Measurements from ENCODE around the gene STX4. TPM values are rescaled to one million over a fixed set of nuclear protein-coding genes. Genes with fewer than 3 reads are reported as not detected.
"Not testable (repeated sequence)": the region's sequence is repeated elsewhere in the genome, so short reads cannot be mapped to it uniquely, and the experiment has no call there.

Gene STX4
- total and polyA plus RNA-seq, 3 experiments from 2014 or later = 34.5 to 55.0 (median 53.0) TPM

- H3K9me3 ChIP-seq (ENCODE audit: low read length) = no peaks in the 10 kb centered on the region
- no peak overlapping the region for H3K4me3 Mint-ChIP-seq
- no peak overlapping the region for H3K27ac Mint-ChIP-seq
- no peaks in the 10 kb centered on the region for H3K36me3 Mint-ChIP-seq
- no peaks in the 10 kb centered on the region for H3K36me3 ChIP-seq (ENCODE audit: insufficient read depth, low read length)
- peaks cover 9% of the 10 kb centered on the region for H3K27me3 ChIP-seq (ENCODE audit: insufficient read depth, low read length, poor library complexity, severe bottlenecking)
- POLR2A ChIA-PET = no interaction called here
- DNase-seq = no peak
- no peak overlapping the region for H3K27ac ChIP-seq (ENCODE audit: low read depth, low read length)
- H3K9me3 Mint-ChIP-seq = no peaks in the 10 kb centered on the region
- H3K4me3 ChIP-seq (ENCODE audit: low read length) = no peak overlapping the region
- CTCF ChIA-PET = interaction anchor here (0.9 kb wide), 1 partner anchor 66 kb away, joined by 4 read pairs; the partner anchor contains the start of genes ZNF646 and ZNF668
- peaks cover 10 to 20% (median 14%) of the 10 kb centered on the region in 3 donors for H3K4me1 Mint-ChIP-seq
- peaks cover 23 to 27% of the 10 kb centered on the region in 2 donors for H3K27me3 Mint-ChIP-seq
- H3K4me1 ChIP-seq (ENCODE audit: insufficient read depth, low read length) = peaks cover 6% of the 10 kb centered on the region
Measured at GRCh38 chr16:31008149-31008548, 25.2 kb upstream of the STX4 start.

GRCh38 chr16:31008551-31008950, 24.8 kb upstream of the STX4 start:
- peaks cover 9% of the 10 kb centered on the region for H3K27me3 ChIP-seq (ENCODE audit: insufficient read depth, low read length, poor library complexity, severe bottlenecking)
- no peak overlapping the region for H3K4me3 ChIP-seq (ENCODE audit: low read length)
- POLR2A ChIA-PET = no interaction called here

GRCh38 chr16:31009120-31009519, 24.2 kb upstream of the STX4 start:
- H3K36me3 Mint-ChIP-seq = no peaks in the 10 kb centered on the region
- no peak overlapping the region for H3K4me3 Mint-ChIP-seq
- CTCF ChIA-PET = interaction anchor here (0.9 kb wide), 1 partner anchor 65 kb away, joined by 4 read pairs; the partner anchor contains the start of genes ZNF646 and ZNF668
- peaks cover 9% of the 10 kb centered on the region for H3K27me3 ChIP-seq (ENCODE audit: insufficient read depth, low read length, poor library complexity, severe bottlenecking)
- H3K9me3 ChIP-seq (ENCODE audit: low read length) = no peaks in the 10 kb centered on the region
- no peaks in the 10 kb centered on the region for H3K36me3 ChIP-seq (ENCODE audit: insufficient read depth, low read length)
- H3K9me3 Mint-ChIP-seq = no peaks in the 10 kb centered on the region
- H3K27me3 Mint-ChIP-seq = peaks cover 30% of the 10 kb centered on the region in 2 donors
- POLR2A ChIA-PET = no interaction called here
- peaks cover 6% of the 10 kb centered on the region for H3K4me1 ChIP-seq (ENCODE audit: insufficient read depth, low read length)
- peak overlapping the region in 2 of 8 donors; percentile 14 to 47 for H3K27ac Mint-ChIP-seq
- DNase-seq = no peak
- no peak overlapping the region for H3K27ac ChIP-seq (ENCODE audit: low read depth, low read length)
- no peak overlapping the region for H3K4me3 ChIP-seq (ENCODE audit: low read length)
- peaks cover 10 to 20% (median 14%) of the 10 kb centered on the region in 3 donors for H3K4me1 Mint-ChIP-seq

More at GRCh38 chr16:31008551-31008950, 24.8 kb upstream of the STX4 start:
- H3K4me3 Mint-ChIP-seq = no peak overlapping the region
- no peaks in the 10 kb centered on the region for H3K36me3 Mint-ChIP-seq
- H3K4me1 Mint-ChIP-seq = peaks cover 10 to 20% (median 14%) of the 10 kb centered on the region in 3 donors
- DNase-seq = no peak
- H3K27me3 Mint-ChIP-seq = peaks cover 26 to 30% of the 10 kb centered on the region in 2 donors
- no peak overlapping the region for H3K27ac Mint-ChIP-seq
- Histone ChIP-seq H3K27ac (ENCODE audit: low read depth, low read length) (no peak overlapping the region), H3K4me1 (ENCODE audit: insufficient read depth, low read length) (peaks cover 6% of the 10 kb centered on the region), H3K9me3 (ENCODE audit: low read length) (no peaks in the 10 kb centered on the region), H3K36me3 (ENCODE audit: insufficient read depth, low read length) (no peaks in the 10 kb centered on the region)
- CTCF ChIA-PET = interaction anchor here (0.9 kb wide), 1 partner anchor 65 kb away, joined by 4 read pairs; the partner anchor contains the start of genes ZNF646 and ZNF668
- no peaks in the 10 kb centered on the region for H3K9me3 Mint-ChIP-seq

GRCh38 chr16:31009894-31010584, 23.3 kb upstream of the STX4 start:
- H3K4me3 Mint-ChIP-seq = peak overlapping the region; percentile 53 to 84 (median 66)
- Histone ChIP-seq H3K4me3 (ENCODE audit: low read length) (no peak overlapping the region), H3K27ac (ENCODE audit: low read depth, low read length) (no peak overlapping the region), H3K36me3 (ENCODE audit: insufficient read depth, low read length) (no peaks in the 10 kb centered on the region), H3K9me3 (ENCODE audit: low read length) (no peaks in the 10 kb centered on the region), H3K4me1 (ENCODE audit: insufficient read depth, low read length) (peaks cover 6% of the 10 kb centered on the region), H3K27me3 (ENCODE audit: insufficient read depth, low read length, poor library complexity, severe bottlenecking) (peaks cover 9% of the 10 kb centered on the region)
- no peaks in the 10 kb centered on the region for H3K36me3 Mint-ChIP-seq
- ChIA-PET CTCF (no interaction called here), POLR2A (no interaction called here)
- no peak for DNase-seq
- H3K27me3 Mint-ChIP-seq = peaks cover 30 to 35% of the 10 kb centered on the region in 2 donors
- H3K4me1 Mint-ChIP-seq = peaks cover 10 to 20% (median 14%) of the 10 kb centered on the region in 3 donors
- peak overlapping the region in 4 of 8 donors; percentile 12 to 87 (median 52) for H3K27ac Mint-ChIP-seq
- no peaks in the 10 kb centered on the region for H3K9me3 Mint-ChIP-seq

- CTCF ChIA-PET = no interaction called here
- Mint-ChIP-seq H3K9me3 (no peaks in the 10 kb centered on the region), H3K4me1 (peaks cover 10 to 20% (median 14%) of the 10 kb centered on the region in 3 donors), H3K36me3 (no peaks in the 10 kb centered on the region), H3K4me3 (peak within 1 kb of the TSS; percentile 69 to 84 (median 72)), H3K27me3 (peaks cover 32 to 39% of the 10 kb centered on the region in 2 donors), H3K27ac (peak within 1 kb of the TSS in 4 of 8 donors; percentile 12 to 87 (median 52))
- H3K4me1 ChIP-seq (ENCODE audit: insufficient read depth, low read length) = peaks cover 6% of the 10 kb centered on the region
- H3K27ac ChIP-seq (ENCODE audit: low read depth, low read length) = no peak within 1 kb of the TSS
- no peaks in the 10 kb centered on the region for H3K9me3 ChIP-seq (ENCODE audit: low read length)
- DNase-seq = peak; percentile 7 to 67 (median 17)
- POLR2A ChIA-PET = no interaction called here
- H3K27me3 ChIP-seq (ENCODE audit: insufficient read depth, low read length, poor library complexity, severe bottlenecking) = peaks cover 9% of the 10 kb centered on the region
- peak within 1 kb of the TSS; percentile 49 for H3K4me3 ChIP-seq (ENCODE audit: low read length)
- no peaks in the 10 kb centered on the region for H3K36me3 ChIP-seq (ENCODE audit: insufficient read depth, low read length)
Measured at GRCh38 chr16:31010585-31011325, 22.6 kb upstream of the STX4 start, which contains the start of gene STX1B. Gene STX1B (minus strand): TSS chr16:31010638. CDS start chr16:31010396, 242 bp downstream.

- CTCF ChIA-PET; H3K4me1 ChIP-seq (ENCODE audit: insufficient read depth, low read length); DNase-seq; H3K9me3 ChIP-seq (ENCODE audit: low read length); H3K36me3 Mint-ChIP-seq; H3K4me3 ChIP-seq (ENCODE audit: low read length); H3K27me3 ChIP-seq (ENCODE audit: insufficient read depth, low read length, poor library complexity, severe bottlenecking); H3K9me3 Mint-ChIP-seq; H3K27ac ChIP-seq (ENCODE audit: low read depth, low read length); POLR2A ChIA-PET; H3K36me3 ChIP-seq (ENCODE audit: insufficient read depth, low read length): not testable (repeated sequence)
- Mint-ChIP-seq H3K27me3 (peaks cover 29 to 44% of the 10 kb centered on the region in 2 donors), H3K4me1 (peaks cover 10 to 20% (median 14%) of the 10 kb centered on the region in 3 donors), H3K4me3 (peak overlapping the region; percentile 30 to 82 (median 70)), H3K27ac (peak overlapping the region in 1 of 8 donors; percentile 66)
Measured at GRCh38 chr16:31011815-31012214, 21.5 kb upstream of the STX4 start.

GRCh38 chr16:31013292-31013691, 20.1 kb upstream of the STX4 start:
- H3K4me3 ChIP-seq (ENCODE audit: low read length); POLR2A ChIA-PET; H3K9me3 ChIP-seq (ENCODE audit: low read length); H3K36me3 ChIP-seq (ENCODE audit: insufficient read depth, low read length); H3K36me3 Mint-ChIP-seq; CTCF ChIA-PET; H3K4me1 ChIP-seq (ENCODE audit: insufficient read depth, low read length); H3K27ac ChIP-seq (ENCODE audit: low read depth, low read length); H3K27ac Mint-ChIP-seq; H3K27me3 ChIP-seq (ENCODE audit: insufficient read depth, low read length, poor library complexity, severe bottlenecking); H3K9me3 Mint-ChIP-seq; DNase-seq: not testable (repeated sequence)
- peaks cover 10 to 20% (median 14%) of the 10 kb centered on the region in 3 donors for H3K4me1 Mint-ChIP-seq
- H3K4me3 Mint-ChIP-seq = peak overlapping the region in 1 of 7 donors; percentile 63
- peaks cover 29 to 47% of the 10 kb centered on the region in 2 donors for H3K27me3 Mint-ChIP-seq

- no peaks in the 10 kb centered on the region for H3K9me3 Mint-ChIP-seq
- DNase-seq = no peak
- no peaks in the 10 kb centered on the region for H3K36me3 Mint-ChIP-seq
- H3K9me3 ChIP-seq (ENCODE audit: low read length) = no peaks in the 10 kb centered on the region
- H3K4me1 Mint-ChIP-seq = peaks cover 5 to 12% (median 6%) of the 10 kb centered on the region in 3 donors
- H3K36me3 ChIP-seq (ENCODE audit: insufficient read depth, low read length) = no peaks in the 10 kb centered on the region
- ChIA-PET CTCF (no interaction called here), POLR2A (no interaction called here)
- no peak overlapping the region for H3K4me3 Mint-ChIP-seq
- peaks cover 6% of the 10 kb centered on the region for H3K27me3 ChIP-seq (ENCODE audit: insufficient read depth, low read length, poor library complexity, severe bottlenecking)
- no peak overlapping the region for H3K27ac ChIP-seq (ENCODE audit: low read depth, low read length)
- H3K4me3 ChIP-seq (ENCODE audit: low read length) = no peak overlapping the region
- H3K4me1 ChIP-seq (ENCODE audit: insufficient read depth, low read length) = peaks cover 2% of the 10 kb centered on the region
- peaks cover 22 to 38% of the 10 kb centered on the region in 2 donors for H3K27me3 Mint-ChIP-seq
- no peak overlapping the region for H3K27ac Mint-ChIP-seq
Measured at GRCh38 chr16:31016018-31016417, 17.3 kb upstream of the STX4 start.

All from CD8-positive, alpha-beta memory T cell (primary cell).